Lower lobe of right lung (tissue), 2 donors: ENCODE data around the gene CLEC2L. TPM values are rescaled to one million over a fixed set of nuclear protein-coding genes. Genes with fewer than 3 reads are reported as not detected.

ENCODE experiments used
- ATAC-seq, 2 donors: fragments of 200-7000 bp; cut with Tn5 transposase; one replicate each; pipeline ENCODE4 v1.9.1; 2020 to 2022; ENCODE audit warnings: mild to moderate bottlenecking in 2 of 2, moderate library complexity in 2 of 2
- DNase-seq: peaks from one replicate; pipeline ENCODE4 v3.0.0-alpha.2; 2020
- H3K27ac ChIP-seq: fragments of 200-600 bp; one replicate; pipeline ENCODE4 v1.8.0; 2022
- H3K27me3 ChIP-seq: fragments of 200-600 bp; one replicate; pipeline ENCODE4 v1.8.0; 2022; ENCODE audit warnings: low read depth
- H3K36me3 ChIP-seq: fragments of 200-600 bp; one replicate; pipeline ENCODE4 v1.8.0; 2022; ENCODE audit warnings: mild to moderate bottlenecking
- H3K4me1 ChIP-seq: fragments of 200-600 bp; one replicate; pipeline ENCODE4 v1.8.0; 2022
- H3K4me3 ChIP-seq: fragments of 200-600 bp; one replicate; pipeline ENCODE4 v1.8.0; 2022; ENCODE audit warnings: mild to moderate bottlenecking
- H3K9me3 ChIP-seq: fragments of 200-600 bp; one replicate; pipeline ENCODE4 v1.8.0; 2022
- intact Hi-C: fragments of 100-400 bp; cut with DNase I; formaldehyde crosslinking; loops from one replicate; pipeline ENCODE4 v1.11.0; 2022
- total RNA-seq: library from RNA; stranded (reverse); fragmentation: NEBNext Ultra II Directional; extraction: Animal tissue kit (Norgen Biotek cat#: 25700); gene quantifications from one replicate; pipeline ENCODE4 v1.2.1, GENCODE V29; 2021
- TF ChIP-seq, protein P1 (sequence below): fragments of 200-600 bp; IDR thresholded peaks from one replicate; pipeline ENCODE4 v1.8.0; 2022; ENCODE audit warnings: antibody characterized with exemption, mild to moderate bottlenecking
- donor health status: DM: no; HTN: yes; CAD: no; lungs with severe emphysema.

CLEC2L gene
- total RNA-seq, 1 donor from 2014 or later, result not detected

DNA sequence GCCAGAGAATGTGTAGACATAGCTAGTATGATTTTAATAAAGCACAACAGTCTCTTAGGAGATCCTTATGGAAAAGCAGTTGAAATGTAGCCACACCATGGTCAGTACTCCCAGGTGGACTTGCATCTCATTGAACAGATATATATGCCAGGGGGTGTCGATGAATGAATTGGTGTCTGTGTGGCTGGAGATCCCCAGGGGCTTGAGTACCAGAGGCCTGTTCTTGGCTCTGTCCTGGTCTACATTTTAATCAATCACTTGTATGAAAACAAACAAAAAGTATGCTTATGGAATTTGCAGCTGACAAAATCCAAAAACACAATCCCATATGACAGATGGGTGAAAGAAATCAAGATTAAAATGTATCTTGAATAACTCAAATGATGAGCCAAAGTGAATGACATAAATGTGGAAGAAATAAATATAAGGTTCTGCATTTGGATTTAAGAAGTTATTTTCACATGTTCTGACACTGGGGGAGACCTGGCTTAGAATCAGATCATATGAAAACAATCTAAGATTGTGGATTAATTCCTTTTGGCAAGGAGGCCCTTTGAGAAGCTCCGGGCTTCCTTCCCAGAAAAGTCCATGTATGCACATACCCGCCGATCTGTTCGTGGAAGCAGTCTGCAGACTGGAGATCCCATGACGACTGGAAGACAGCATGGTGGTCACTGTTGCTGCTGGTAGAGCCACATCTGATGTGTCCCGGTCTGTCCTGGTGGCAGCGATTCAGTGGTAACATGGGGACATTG is 15.6 kb downstream of the CLEC2L start:
- intact Hi-C loops, result no loop called here
- no peaks in the 10 kb centered on the region for H3K27me3 ChIP-seq

DNA sequence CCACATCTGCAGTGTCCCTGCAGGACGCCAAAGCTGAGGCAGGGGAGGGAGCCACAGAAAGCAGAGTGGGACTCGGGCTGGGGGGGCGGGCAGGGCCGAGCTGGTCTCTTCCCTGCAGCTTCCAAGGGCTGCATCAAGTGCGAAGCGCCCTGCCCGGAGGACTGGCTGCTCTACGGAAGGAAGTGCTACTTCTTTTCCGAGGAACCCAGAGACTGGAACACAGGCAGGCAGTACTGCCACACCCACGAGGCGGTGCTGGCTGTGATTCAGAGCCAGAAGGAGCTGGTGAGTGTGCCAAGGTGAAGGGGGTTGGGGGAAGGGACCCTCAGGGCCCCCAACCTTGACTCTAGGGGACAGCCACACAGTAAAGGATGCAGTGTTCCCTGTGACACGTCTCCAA is 16.7 kb downstream of the CLEC2L start:
- TF ChIP-seq, protein P1, sequence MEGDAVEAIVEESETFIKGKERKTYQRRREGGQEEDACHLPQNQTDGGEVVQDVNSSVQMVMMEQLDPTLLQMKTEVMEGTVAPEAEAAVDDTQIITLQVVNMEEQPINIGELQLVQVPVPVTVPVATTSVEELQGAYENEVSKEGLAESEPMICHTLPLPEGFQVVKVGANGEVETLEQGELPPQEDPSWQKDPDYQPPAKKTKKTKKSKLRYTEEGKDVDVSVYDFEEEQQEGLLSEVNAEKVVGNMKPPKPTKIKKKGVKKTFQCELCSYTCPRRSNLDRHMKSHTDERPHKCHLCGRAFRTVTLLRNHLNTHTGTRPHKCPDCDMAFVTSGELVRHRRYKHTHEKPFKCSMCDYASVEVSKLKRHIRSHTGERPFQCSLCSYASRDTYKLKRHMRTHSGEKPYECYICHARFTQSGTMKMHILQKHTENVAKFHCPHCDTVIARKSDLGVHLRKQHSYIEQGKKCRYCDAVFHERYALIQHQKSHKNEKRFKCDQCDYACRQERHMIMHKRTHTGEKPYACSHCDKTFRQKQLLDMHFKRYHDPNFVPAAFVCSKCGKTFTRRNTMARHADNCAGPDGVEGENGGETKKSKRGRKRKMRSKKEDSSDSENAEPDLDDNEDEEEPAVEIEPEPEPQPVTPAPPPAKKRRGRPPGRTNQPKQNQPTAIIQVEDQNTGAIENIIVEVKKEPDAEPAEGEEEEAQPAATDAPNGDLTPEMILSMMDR, result no peak
- intact Hi-C loops, result no loop called here
- DNase-seq (no peak), ATAC-seq (no peak)
- H3K4me1 ChIP-seq, result no peaks in the 10 kb centered on the region
- H3K9me3 ChIP-seq, result no peaks in the 10 kb centered on the region
- no peaks in the 10 kb centered on the region for H3K27me3 ChIP-seq
- H3K4me3 ChIP-seq, result no peak overlapping the region
- no peaks in the 10 kb centered on the region for H3K36me3 ChIP-seq
- H3K27ac ChIP-seq, result no peak overlapping the region

More for the DNA sequence above, 15.6 kb downstream of the CLEC2L start:
- no peaks in the 10 kb centered on the region for H3K4me1 ChIP-seq
- no peaks in the 10 kb centered on the region for H3K9me3 ChIP-seq
- no peaks in the 10 kb centered on the region for H3K36me3 ChIP-seq
- H3K4me3 ChIP-seq, result no peak overlapping the region
- TF ChIP-seq, protein P1, result no peak
- ATAC-seq (no peak), DNase-seq (no peak)
- H3K27ac ChIP-seq, result no peak overlapping the region

DNA sequence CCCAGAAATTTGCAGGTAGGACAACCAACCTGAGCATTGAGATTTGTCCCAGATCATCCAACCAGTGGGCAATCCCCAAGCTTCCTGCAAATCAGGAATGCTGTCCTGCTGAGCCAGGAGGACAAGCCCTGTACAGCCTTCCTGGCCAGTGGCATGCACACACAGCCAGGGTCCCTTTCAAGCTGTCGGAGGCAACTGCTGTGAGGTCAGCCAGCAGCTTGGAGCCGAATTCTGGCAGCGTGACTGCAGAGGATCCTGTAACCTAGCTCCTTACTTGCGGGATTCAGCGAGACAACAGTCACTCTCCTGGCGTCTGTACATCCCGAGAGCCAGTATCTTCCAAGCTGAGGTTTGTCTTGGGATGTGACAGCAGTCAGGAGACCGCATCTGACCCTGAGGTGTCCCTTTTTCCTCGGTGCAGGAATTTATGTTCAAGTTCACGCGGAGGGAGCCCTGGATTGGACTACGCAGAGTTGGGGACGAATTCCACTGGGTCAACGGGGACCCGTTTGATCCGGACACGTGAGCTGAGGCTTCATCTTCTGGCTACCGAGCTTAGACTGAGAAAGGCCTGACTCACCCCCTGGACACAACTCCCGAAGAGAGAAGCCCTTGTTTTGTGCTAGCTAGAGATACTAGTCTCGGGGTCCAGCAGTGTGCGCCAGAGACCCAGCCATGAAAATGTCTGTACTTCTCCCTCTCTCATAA is 18.3 kb downstream of the CLEC2L start:
- no peak for ATAC-seq
- no peak for DNase-seq
- Histone ChIP-seq H3K27me3 (no peaks in the 10 kb centered on the region), H3K27ac (no peak overlapping the region), H3K4me1 (no peaks in the 10 kb centered on the region), H3K4me3 (no peak overlapping the region), H3K9me3 (no peaks in the 10 kb centered on the region), H3K36me3 (no peaks in the 10 kb centered on the region)
- TF ChIP-seq, protein P1, result no peak
- intact Hi-C loops, result no loop called here

DNA sequence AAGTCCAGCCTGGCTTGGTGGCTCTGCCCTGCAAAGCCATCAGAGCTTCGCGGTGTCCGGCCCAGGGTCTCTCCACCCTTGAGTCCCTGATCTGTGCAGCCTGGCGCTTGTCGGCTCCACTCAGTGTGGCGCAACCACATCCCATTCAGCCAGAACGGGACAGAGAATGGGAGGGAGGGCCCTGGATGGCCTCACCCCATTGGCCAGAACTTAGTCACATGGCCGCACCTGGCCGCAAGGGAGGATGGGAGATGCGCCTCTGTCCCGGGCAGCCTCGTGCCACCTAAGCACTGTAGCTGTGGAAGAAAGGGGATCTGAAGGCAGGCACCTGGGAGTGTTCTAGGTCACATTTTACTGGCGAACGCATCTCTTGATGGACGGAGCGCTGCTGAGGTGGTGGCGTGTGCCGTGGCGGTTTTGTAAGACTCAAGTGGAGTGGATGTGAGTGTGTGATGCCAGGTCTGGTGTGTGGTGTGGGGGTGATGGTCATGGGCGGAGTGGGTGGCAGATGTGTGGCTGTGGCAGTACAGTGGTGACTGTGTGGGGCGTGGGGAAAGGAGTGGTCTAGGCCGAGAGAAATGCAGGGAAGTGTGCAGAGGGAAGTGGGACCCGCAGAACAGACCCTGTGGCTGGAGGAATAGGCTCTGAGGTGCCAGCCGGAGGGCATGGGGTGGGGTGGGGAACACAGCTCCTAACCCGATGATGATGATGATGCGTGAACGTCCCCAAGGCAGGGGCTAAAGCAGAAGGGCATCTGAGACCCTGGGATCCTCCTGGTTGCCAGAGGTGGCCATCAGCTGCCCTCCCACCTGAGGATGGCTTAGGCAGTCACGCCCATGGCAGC is 19.0 kb downstream of the CLEC2L start:
- intact Hi-C loops, result no loop called here
- TF ChIP-seq, protein P1, result no peak
- DNase-seq, result no peak
- Histone ChIP-seq H3K36me3 (no peaks in the 10 kb centered on the region), H3K27me3 (no peaks in the 10 kb centered on the region), H3K9me3 (no peaks in the 10 kb centered on the region), H3K4me1 (no peaks in the 10 kb centered on the region), H3K4me3 (no peak overlapping the region), H3K27ac (no peak overlapping the region)
- no peak for ATAC-seq

DNA sequence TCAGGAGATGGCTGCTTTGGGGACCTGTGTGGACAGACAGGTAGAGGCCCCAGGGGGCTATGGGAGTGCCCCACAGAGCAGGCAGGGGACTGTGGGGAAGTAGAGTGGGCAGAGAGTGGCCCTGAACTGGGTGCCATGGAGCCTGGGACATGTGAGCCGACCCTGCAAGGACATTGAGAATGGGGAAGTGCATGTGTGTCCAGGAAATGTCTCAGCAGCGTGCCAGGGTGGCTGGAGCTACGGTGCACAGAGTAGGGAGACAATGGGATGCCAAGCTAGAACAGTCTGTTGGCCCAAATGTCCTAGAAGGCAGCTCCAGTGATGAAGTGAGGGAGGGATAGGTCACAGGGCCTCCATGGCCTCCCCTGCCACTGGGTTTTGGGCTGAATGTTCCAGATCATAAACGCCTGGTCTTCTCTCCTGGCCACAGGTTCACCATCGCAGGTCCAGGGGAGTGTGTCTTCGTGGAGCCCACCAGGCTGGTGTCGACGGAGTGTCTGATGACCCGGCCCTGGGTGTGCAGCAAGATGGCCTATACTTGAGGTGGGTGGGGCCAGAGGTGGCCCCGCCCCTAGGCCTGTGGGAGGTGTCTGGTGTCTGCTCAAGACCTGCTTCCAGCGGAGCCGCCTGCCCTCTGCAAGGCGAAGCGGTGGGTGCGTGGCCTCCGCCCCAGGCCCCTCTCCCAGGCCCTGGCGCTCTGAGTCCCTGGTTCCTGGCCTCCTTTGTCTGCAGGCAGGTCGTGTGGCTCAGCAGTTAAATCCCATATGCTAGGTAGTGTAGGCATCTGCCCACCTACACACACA is 20.5 kb downstream of the CLEC2L start:
- no peaks in the 10 kb centered on the region for H3K4me1 ChIP-seq
- H3K4me3 ChIP-seq, result no peak overlapping the region
- H3K27me3 ChIP-seq, result no peaks in the 10 kb centered on the region
- H3K36me3 ChIP-seq, result no peaks in the 10 kb centered on the region
- TF ChIP-seq, protein P1, result no peak
- no peaks in the 10 kb centered on the region for H3K9me3 ChIP-seq
- H3K27ac ChIP-seq, result no peak overlapping the region
- intact Hi-C loops, result no loop called here
- no peak for DNase-seq
- peak; percentile 17 to 37 for ATAC-seq
